Central memory CD8-positive, alpha-beta T cell (primary cell): Measurements from ENCODE around the gene TBC1D30.

Source experiments
- ATAC-seq: fragments of 150-1000 bp; cut with Tn5 transposase; replicated peaks from 2 replicates; pipeline ENCODE4 v1.10.0; 2022; ENCODE audit warnings: mild to moderate bottlenecking, moderate FRiP score, moderate number of reproducible peaks; ENCODE audit not compliant: poor library complexity, severe bottlenecking; ENCODE audit errors: extremely low read depth
- DNase-seq, 2 donors: peaks; one replicate each; pipeline ENCODE4 v3.0.0; 2021; ENCODE audit warnings: low spot score in 2 of 2
- H3K27ac Mint-ChIP-seq: one replicate; pipeline ENCODE4 v1.8.0; 2022; ENCODE audit warnings: low read depth, mild to moderate bottlenecking, moderate library complexity, mixed read lengths
- H3K27me3 Mint-ChIP-seq: one replicate; pipeline ENCODE4 v1.8.0; 2022; ENCODE audit warnings: mixed read lengths
- H3K36me3 Mint-ChIP-seq: one replicate; pipeline ENCODE4 v1.8.0; 2022; ENCODE audit warnings: mild to moderate bottlenecking, moderate library complexity, mixed read lengths; ENCODE audit not compliant: insufficient read depth
- H3K4me1 Mint-ChIP-seq: one replicate; pipeline ENCODE4 v1.8.0; 2022; ENCODE audit warnings: mixed read lengths
- H3K4me3 Mint-ChIP-seq: one replicate; pipeline ENCODE4 v1.8.0; 2022; ENCODE audit warnings: mild to moderate bottlenecking, moderate library complexity, mixed read lengths
- H3K9me3 Mint-ChIP-seq: one replicate; pipeline ENCODE4 v1.8.0; 2022; ENCODE audit warnings: mixed read lengths

The TBC1D30 gene

DNA sequence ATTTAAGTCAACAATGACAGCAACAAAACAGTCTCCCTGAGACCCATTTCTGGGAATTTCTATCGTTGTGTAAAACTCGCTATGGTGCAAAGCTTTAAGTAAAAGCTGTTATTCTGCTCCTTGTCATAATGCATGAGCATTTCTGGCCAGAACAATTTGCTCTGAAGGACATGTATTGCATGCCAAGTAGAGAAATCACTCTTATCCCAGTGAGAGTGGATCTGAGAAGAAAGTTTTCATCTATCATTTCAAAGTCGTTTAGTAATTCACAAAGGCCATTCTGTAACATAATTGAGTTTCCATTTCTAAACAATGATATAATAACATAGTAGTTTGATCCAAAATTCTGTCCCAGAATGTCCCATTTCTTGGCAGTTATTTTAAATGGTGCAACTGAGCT, 86.6 kb downstream of the TBC1D30 start:
- Mint-ChIP-seq H3K36me3 (no peaks in the 10 kb centered on the region), H3K27me3 (peaks cover 35% of the 10 kb centered on the region), H3K27ac (no peak overlapping the region), H3K4me3 (no peak overlapping the region), H3K4me1 (no peaks in the 10 kb centered on the region), H3K9me3 (no peaks in the 10 kb centered on the region)
- ATAC-seq, result no peak
- DNase-seq, result no peak

DNA sequence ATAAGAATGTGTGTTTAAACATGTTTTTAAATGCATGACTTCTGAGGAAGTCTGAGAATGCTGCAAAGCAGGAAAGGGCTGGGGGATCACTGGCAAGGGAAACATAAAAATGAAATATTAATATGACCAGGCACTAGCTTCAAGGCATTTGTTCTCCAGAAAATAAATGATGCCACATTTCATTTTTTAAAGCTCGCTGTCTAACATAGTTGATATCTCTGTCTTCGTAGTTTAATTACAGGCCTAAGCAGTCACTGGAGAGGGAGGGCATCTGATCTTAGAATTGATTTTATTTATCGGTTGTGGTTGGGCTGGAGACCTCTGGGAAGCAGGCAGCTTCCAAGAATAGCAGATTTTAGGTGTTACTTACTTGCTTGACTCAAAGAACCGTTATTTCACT, 87.5 kb downstream of the TBC1D30 start:
- no peak for DNase-seq
- no peaks in the 10 kb centered on the region for H3K4me1 Mint-ChIP-seq
- no peaks in the 10 kb centered on the region for H3K9me3 Mint-ChIP-seq
- H3K27me3 Mint-ChIP-seq, result peaks cover 35% of the 10 kb centered on the region
- no peaks in the 10 kb centered on the region for H3K36me3 Mint-ChIP-seq
- H3K4me3 Mint-ChIP-seq, result no peak overlapping the region
- no peak for ATAC-seq
- no peak overlapping the region for H3K27ac Mint-ChIP-seq

DNA sequence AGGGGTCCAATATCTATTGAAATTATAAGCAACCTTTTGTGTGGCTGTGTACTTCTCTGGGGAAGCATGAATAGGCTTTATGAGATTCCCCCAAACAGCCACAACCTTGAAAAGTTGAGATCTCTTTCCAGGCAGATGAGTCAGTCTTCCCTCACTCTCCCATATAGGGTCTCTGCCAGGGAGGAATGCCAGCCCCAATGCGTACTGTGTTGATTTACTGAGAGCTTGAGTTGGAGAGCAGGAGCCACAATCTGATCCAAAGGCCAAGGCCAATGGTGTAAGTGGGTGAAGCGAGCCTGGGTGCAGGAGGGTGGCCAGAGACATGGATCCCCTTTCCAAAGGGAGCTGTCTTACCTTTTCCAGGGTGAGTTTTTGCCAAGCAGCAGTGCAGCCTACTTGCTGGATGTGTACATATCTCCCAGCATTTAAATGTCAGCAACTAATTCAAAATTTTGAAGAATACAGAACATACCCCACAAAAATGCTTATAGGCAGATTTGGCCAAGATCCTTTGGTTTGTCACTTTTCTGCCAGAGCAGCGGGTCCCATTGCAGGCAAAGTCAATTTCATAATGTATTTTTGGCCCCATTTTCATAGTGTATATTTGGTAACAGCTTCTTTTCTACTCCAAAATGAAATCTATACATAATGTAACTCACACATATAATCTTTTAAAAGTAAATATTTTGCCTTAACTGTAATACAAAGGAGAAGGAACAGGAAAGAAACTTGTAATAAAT, 88.2 kb downstream of the TBC1D30 start:
- no peaks in the 10 kb centered on the region for H3K4me1 Mint-ChIP-seq
- peaks cover 35% of the 10 kb centered on the region for H3K27me3 Mint-ChIP-seq
- ATAC-seq (no peak), DNase-seq (no peak)
- H3K36me3 Mint-ChIP-seq, result no peaks in the 10 kb centered on the region
- H3K4me3 Mint-ChIP-seq, result no peak overlapping the region
- H3K27ac Mint-ChIP-seq, result no peak overlapping the region
- no peaks in the 10 kb centered on the region for H3K9me3 Mint-ChIP-seq

DNA sequence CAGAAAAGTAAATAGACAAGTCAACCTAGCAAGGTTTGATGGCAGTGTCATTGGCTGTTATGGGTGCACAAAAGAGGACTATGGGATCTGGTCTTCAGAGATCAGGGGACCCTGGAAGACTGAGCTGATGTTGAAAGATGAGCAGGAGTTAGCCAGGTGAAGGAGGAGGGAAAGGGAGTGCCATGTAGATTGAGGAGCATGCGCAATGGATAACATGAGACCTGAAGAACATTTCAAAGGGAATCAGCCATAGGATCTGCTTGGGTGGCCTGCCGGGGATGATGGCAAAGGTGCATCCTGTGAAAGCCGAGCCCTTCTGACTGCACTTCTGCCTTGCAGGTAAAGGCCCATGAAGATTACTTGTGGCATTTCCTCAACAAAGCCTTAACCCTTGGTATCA, 90.8 kb downstream of the TBC1D30 start:
- DNase-seq, result no peak
- ATAC-seq, result no peak
- Mint-ChIP-seq H3K27ac (no peak overlapping the region), H3K9me3 (no peaks in the 10 kb centered on the region), H3K36me3 (no peaks in the 10 kb centered on the region), H3K27me3 (peaks cover 49% of the 10 kb centered on the region), H3K4me1 (no peaks in the 10 kb centered on the region), H3K4me3 (no peak overlapping the region)

DNA sequence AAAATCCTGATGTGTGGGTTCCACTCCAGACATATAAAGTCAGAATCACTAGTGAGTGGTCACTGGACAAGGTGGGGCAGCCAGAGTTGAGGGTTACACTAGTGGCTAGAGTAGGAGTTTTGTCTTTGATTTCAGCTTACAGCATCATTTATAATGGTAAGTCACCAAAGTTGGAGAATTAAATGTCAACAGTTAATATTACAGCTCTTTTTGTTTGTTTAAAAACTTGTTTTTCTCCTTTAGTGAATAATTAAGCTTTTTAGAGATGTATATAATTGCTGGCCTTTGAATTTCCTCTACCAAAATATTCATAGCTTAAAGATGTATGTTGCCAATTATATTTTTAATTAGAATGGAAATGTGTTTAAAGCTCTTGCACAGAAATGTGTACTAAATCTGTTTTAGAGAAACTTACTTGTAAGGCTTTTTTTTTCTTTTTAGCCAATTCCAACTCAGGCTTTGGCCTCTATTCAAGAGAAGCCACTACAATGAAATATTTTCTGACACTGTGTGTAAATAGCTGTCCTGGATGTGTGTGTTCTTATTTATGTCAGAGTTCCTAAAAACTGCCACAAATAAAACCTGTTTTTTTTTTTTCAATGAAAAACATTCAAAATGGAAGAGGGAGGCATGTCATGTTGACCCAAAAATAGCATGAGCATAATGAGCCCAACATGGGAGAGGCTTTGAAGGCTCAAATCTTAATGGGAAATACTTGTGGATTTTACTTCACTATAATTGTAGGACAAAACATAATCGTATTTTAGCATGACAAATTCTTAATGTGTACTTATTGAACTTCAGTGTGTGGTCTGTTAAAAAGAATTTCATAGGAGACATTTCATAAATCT, 92.2 kb downstream of the TBC1D30 start:
- DNase-seq (no peak), ATAC-seq (no peak)
- no peak overlapping the region for H3K27ac Mint-ChIP-seq
- H3K27me3 Mint-ChIP-seq, result peaks cover 52% of the 10 kb centered on the region
- H3K36me3 Mint-ChIP-seq, result no peaks in the 10 kb centered on the region
- H3K4me1 Mint-ChIP-seq, result no peaks in the 10 kb centered on the region
- no peaks in the 10 kb centered on the region for H3K9me3 Mint-ChIP-seq
- no peak overlapping the region for H3K4me3 Mint-ChIP-seq

DNA sequence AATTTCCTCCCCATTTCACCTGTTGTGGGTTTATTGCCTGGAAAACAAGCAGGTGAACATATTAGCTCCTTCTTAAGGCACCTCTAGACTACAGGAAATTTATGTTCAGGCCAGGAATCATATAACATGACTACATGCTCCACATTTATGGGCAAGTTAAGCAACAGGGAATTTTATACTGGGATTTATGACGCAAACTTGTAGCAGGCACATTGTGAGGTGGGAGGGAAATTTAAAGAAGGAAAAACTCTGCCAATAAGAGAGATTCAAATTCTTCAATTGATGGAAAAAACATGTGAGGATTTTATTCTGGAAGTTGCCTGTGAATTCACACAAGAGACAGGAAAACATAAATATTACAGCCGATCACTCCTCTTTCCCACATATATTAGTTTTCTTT, 93.9 kb downstream of the TBC1D30 start:
- peaks cover 45% of the 10 kb centered on the region for H3K27me3 Mint-ChIP-seq
- H3K4me1 Mint-ChIP-seq, result no peaks in the 10 kb centered on the region
- no peaks in the 10 kb centered on the region for H3K9me3 Mint-ChIP-seq
- H3K4me3 Mint-ChIP-seq, result no peak overlapping the region
- no peaks in the 10 kb centered on the region for H3K36me3 Mint-ChIP-seq
- DNase-seq (no peak), ATAC-seq (no peak)
- H3K27ac Mint-ChIP-seq, result no peak overlapping the region

DNA sequence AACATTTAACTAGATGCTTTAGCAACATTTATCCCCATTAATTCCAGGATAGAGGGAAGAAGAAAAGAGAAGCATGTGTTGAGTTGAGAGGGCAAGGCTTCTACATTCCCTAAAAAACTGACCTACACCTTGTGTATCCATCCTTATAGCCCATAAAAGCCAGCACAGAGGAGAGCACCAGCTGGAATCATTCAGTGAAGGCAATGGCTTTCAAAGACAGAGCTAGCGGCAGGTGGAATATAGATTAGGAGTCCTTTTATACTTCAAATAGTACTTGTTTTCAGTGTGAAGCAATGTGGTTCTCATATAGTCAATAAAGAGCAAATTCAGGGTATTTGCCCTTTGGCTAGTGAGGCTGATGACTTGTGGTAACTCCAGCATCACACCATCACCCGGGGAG, 94.4 kb downstream of the TBC1D30 start:
- ATAC-seq, result no peak
- H3K4me3 Mint-ChIP-seq, result no peak overlapping the region
- no peaks in the 10 kb centered on the region for H3K9me3 Mint-ChIP-seq
- no peak overlapping the region for H3K27ac Mint-ChIP-seq
- peaks cover 45% of the 10 kb centered on the region for H3K27me3 Mint-ChIP-seq
- no peaks in the 10 kb centered on the region for H3K4me1 Mint-ChIP-seq
- no peak for DNase-seq
- no peaks in the 10 kb centered on the region for H3K36me3 Mint-ChIP-seq

DNA sequence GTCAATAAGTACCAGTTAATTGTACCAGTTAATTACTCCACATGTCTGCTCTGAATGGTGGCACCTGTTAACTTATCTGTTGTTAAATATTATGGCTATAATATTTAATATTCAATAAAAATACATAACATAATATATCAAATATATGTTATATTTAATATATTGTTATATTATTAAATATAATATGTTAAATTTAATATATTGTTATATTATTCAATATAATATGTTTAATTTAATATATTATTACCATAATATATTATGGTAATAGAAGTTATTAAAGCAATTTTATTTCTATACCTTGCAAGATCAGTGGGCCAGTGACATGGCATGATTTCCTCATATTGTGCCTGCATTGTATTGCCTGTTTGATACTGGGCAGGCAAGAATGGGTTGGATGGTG, 98.4 kb downstream of the TBC1D30 start:
- no peaks in the 10 kb centered on the region for H3K4me1 Mint-ChIP-seq
- no peaks in the 10 kb centered on the region for H3K36me3 Mint-ChIP-seq
- no peaks in the 10 kb centered on the region for H3K9me3 Mint-ChIP-seq
- no peak overlapping the region for H3K27ac Mint-ChIP-seq
- H3K27me3 Mint-ChIP-seq, result peaks cover 61% of the 10 kb centered on the region
- ATAC-seq (no peak), DNase-seq (no peak)
- no peak overlapping the region for H3K4me3 Mint-ChIP-seq

DNA sequence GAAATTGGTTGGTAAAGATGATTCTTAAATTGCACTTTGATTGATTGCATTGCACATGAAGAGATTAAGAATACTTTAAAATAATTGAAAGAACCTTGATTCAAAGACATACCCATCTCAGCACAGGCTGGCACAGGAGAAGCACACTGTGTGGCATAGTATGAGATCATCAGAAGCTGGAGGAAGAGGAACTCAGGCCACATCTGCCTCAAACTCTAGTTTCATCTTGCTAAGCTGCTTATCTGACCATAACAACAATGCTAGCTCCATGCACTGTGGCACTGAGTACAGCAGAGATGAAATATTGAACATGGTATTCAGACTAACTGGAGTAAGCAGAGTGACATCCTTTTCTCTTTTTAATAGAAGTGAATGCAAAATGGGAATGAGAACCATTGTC, 99.1 kb downstream of the TBC1D30 start:
- Mint-ChIP-seq H3K27ac (no peak overlapping the region), H3K36me3 (no peaks in the 10 kb centered on the region), H3K4me1 (no peaks in the 10 kb centered on the region), H3K27me3 (peaks cover 61% of the 10 kb centered on the region), H3K9me3 (no peaks in the 10 kb centered on the region), H3K4me3 (no peak overlapping the region)
- DNase-seq (no peak), ATAC-seq (no peak)
